HepG2 (cell line): ENCODE results near the gene GPER1. TPM values are rescaled to one million over a fixed set of nuclear protein-coding genes. Genes with fewer than 3 reads are reported as not detected.

Experiments
- AKAP8 ChIP-seq: sonication (generic); formaldehyde crosslinking; IDR thresholded peaks from 2 replicates; pipeline ENCODE4 v1.5.1; 2020; ENCODE audit warnings: mild to moderate bottlenecking, missing genetic modification reagents
- DR1 ChIP-seq: sonication (generic); formaldehyde crosslinking; IDR thresholded peaks from 2 replicates; pipeline ENCODE4 v1.8.0; 2021; ENCODE audit warnings: mild to moderate bottlenecking, missing genetic modification reagents, inconsistent platforms
- FOXO4 ChIP-seq: sonication (generic); formaldehyde crosslinking; conservative IDR thresholded peaks from 2 replicates; pipeline ENCODE4 v1.8.1; 2023; ENCODE audit warnings: missing genetic modification reagents
- HOXA5 ChIP-seq: sonication (generic); formaldehyde crosslinking; IDR thresholded peaks from 2 replicates; pipeline ENCODE4 v1.4.0; 2020; ENCODE audit warnings: missing genetic modification reagents
- ISL2 ChIP-seq: sonication (generic); formaldehyde crosslinking; IDR thresholded peaks from 2 replicates; pipeline ENCODE4 v1.5.0; 2020; ENCODE audit warnings: missing genetic modification reagents
- LRRFIP1 ChIP-seq: sonication (generic); formaldehyde crosslinking; conservative IDR thresholded peaks from 2 replicates; pipeline ENCODE4 v1.4.0; 2020; ENCODE audit warnings: missing genetic modification reagents
- MTA1 ChIP-seq: sonication (generic); formaldehyde crosslinking; IDR thresholded peaks from 2 replicates; pipeline ENCODE4 v1.4.0; 2020; ENCODE audit warnings: missing genetic modification reagents, mild to moderate bottlenecking, borderline replicate concordance
- NAIF1 ChIP-seq: sonication (generic); formaldehyde crosslinking; IDR thresholded peaks from 2 replicates; pipeline ENCODE4 v1.5.0; 2020; ENCODE audit warnings: mild to moderate bottlenecking, missing genetic modification reagents, borderline replicate concordance
- NR2C2 ChIP-seq: sonication (generic); formaldehyde crosslinking; IDR thresholded peaks from 2 replicates; pipeline ENCODE4 v1.4.0; 2020; ENCODE audit warnings: missing genetic modification reagents, mild to moderate bottlenecking, moderate library complexity, borderline replicate concordance
- PREB ChIP-seq: sonication (generic); formaldehyde crosslinking; IDR thresholded peaks from 2 replicates; pipeline ENCODE4 v1.4.0; 2020; ENCODE audit warnings: missing genetic modification reagents
- RELA ChIP-seq: sonication (generic); formaldehyde crosslinking; IDR thresholded peaks from 2 replicates; pipeline ENCODE4 v1.4.0; 2020; ENCODE audit warnings: missing genetic modification reagents
- SALL1 ChIP-seq: sonication (generic); formaldehyde crosslinking; IDR thresholded peaks from 2 replicates; pipeline ENCODE4 v1.8.0; 2022; ENCODE audit warnings: mild to moderate bottlenecking, missing genetic modification reagents
- SRSF1 ChIP-seq: fragments of 200-400 bp; formaldehyde crosslinking; optimal IDR thresholded peaks from 2 replicates; pipeline ENCODE3; 2017; ENCODE audit warnings: mild to moderate bottlenecking, low read depth, low read length, moderate library complexity
- TAF1 ChIP-seq: sonication (generic); formaldehyde crosslinking; IDR thresholded peaks from 2 replicates; pipeline ENCODE4 v1.4.0; 2020; ENCODE audit warnings: missing genetic modification reagents
- YEATS2 ChIP-seq: sonication (generic); formaldehyde crosslinking; IDR thresholded peaks from 2 replicates; pipeline ENCODE4 v1.4.0; 2020; ENCODE audit warnings: missing genetic modification reagents, borderline replicate concordance
- ZBTB14 ChIP-seq: sonication (generic); formaldehyde crosslinking; IDR thresholded peaks from 2 replicates; pipeline ENCODE4 v1.4.0; 2020; ENCODE audit warnings: missing genetic modification reagents
- ZBTB46 ChIP-seq: sonication (generic); formaldehyde crosslinking; IDR thresholded peaks from 2 replicates; pipeline ENCODE4 v1.4.0; 2020; ENCODE audit warnings: mild to moderate bottlenecking, missing genetic modification reagents, borderline replicate concordance
- ZFP90 ChIP-seq: sonication (generic); formaldehyde crosslinking; IDR thresholded peaks from 2 replicates; pipeline ENCODE4 v1.8.0; 2022; ENCODE audit warnings: missing genetic modification reagents, mild to moderate bottlenecking, inconsistent platforms, borderline replicate concordance
- ZNF629 ChIP-seq: sonication (generic); formaldehyde crosslinking; conservative IDR thresholded peaks from 2 replicates; pipeline ENCODE4 v1.5.0; 2020; ENCODE audit warnings: missing genetic modification reagents
- polyA plus RNA-seq, 8 experiments: library from polyadenylated mRNA; depleted of rRNA in 3 of 8; stranded (reverse) in 7 of 8; unstranded in 1 of 8; fragments of >200 nt; fragmentation: Illumina TruSeq in 4 of 8; extraction: Trizol in 4 of 8; gene quantifications; 2 replicates each; pipeline versions ENCODE4 v1.2.1 to v1.2.3, GENCODE V29; 2011 to 2016; ENCODE audit warnings: low read depth in 4 of 8, missing spikeins in 1 of 8, mixed read lengths in 1 of 8; ENCODE audit not compliant: insufficient read depth in 1 of 8
- total RNA-seq, 5 experiments: library from RNA; depleted of rRNA; stranded (reverse); fragments of >200 nt; fragmentation: Illumina TruSeq; extraction: Trizol; gene quantifications; 2 replicates each; pipeline ENCODE4 v1.2.3, GENCODE V29; 2016; ENCODE audit warnings: low read depth in 1 of 5

Gene GPER1
- total and polyA plus RNA-seq, 2 of the 13 experiments (the other 11 are each of a cell fraction or from before 2014, with no cell fraction given): 12.7 to 19.7 TPM

GRCh38 chr7:1087952-1088920, at the start of gene GPER1 (continued):
- TF ChIP-seq ZBTB46 (CRISPR knock-in tag): no peak
- no peak for TF ChIP-seq NAIF1
- no peak for TF ChIP-seq LRRFIP1 (CRISPR knock-in tag)
- peak; percentile 61 for TF ChIP-seq SRSF1
- no peak for TF ChIP-seq PREB (CRISPR knock-in tag)
- TF ChIP-seq SALL1: peak; percentile 27; the same call in 1 of the 2 replicates
- TF ChIP-seq YEATS2 (CRISPR knock-in tag): no peak
- TF ChIP-seq FOXO4 (CRISPR knock-in tag): no peak
- TF ChIP-seq ZFP90 (CRISPR knock-in tag): 0 out of 2 replicates have a peak, but pooled peaks have one; percentile 48
- TF ChIP-seq HOXA5 (CRISPR knock-in tag): peak; percentile 43; the same call in 1 of the 2 replicates
- TF ChIP-seq AKAP8 (CRISPR knock-in tag): peak; percentile 39; the same call in 1 of the 2 replicates
- 0 out of 2 replicates have a peak, but pooled peaks have one; percentile 62 for TF ChIP-seq DR1 (CRISPR knock-in tag)
- TF ChIP-seq MTA1 (CRISPR knock-in tag): peak; percentile 65; the same call in 1 of the 2 replicates
- TF ChIP-seq NR2C2 (CRISPR knock-in tag): no peak
- no peak for TF ChIP-seq ZNF629 (CRISPR knock-in tag)
- TF ChIP-seq RELA: no peak
- TF ChIP-seq TAF1 (CRISPR knock-in tag): peak; percentile 53
- TF ChIP-seq ISL2 (CRISPR knock-in tag): 0 out of 2 replicates have a peak, but pooled peaks have one; percentile 40
- no peak; the same call in 1 of the 2 replicates for TF ChIP-seq ZBTB14 (CRISPR knock-in tag)
